Measurements from ENCODE around the gene FAHD2A. TPM values are rescaled to one million over a fixed set of nuclear protein-coding genes. Genes with fewer than 3 reads are reported as not detected.
A peak's percentile ranks its signal among the peaks of the same experiment; 100 is the strongest.
"Not testable (repeated sequence)": the region's sequence is repeated elsewhere in the genome, so short reads cannot be mapped to it uniquely, and the experiment has no call there.

FAHD2A gene
- 100 to 1,000 TPM in 1 of 4 donors, 10 to 100 TPM in 3; 27.5 to 162 (median 58.2) TPM for polyA plus RNA-seq
- long read RNA-seq, donor 1: 0 reads
- long read RNA-seq, donor 2, full-length matches to known transcripts: 4 of 4 reads
- long read RNA-seq, donor 2, partial matches to known transcripts: 0 of 4 reads
- long read RNA-seq, donor 2, other reads (novel, unspliced or antisense): 0 of 4 reads
- long read RNA-seq, donor 3, full-length matches to known transcripts: 2 of 2 reads
- long read RNA-seq, donor 3, partial matches to known transcripts: 0 of 2 reads
- long read RNA-seq, donor 3, other reads (novel, unspliced or antisense): 0 of 2 reads
- long read RNA-seq, donor 4: 0 reads
- long read RNA-seq, donor 5: 0 reads
- long read RNA-seq, donor 6, full-length matches to known transcripts: 8 of 8 reads
- long read RNA-seq, donor 6, partial matches to known transcripts: 0 of 8 reads
- long read RNA-seq, donor 6, other reads (novel, unspliced or antisense): 0 of 8 reads
- long read RNA-seq, donor 7: 0 reads
- long read RNA-seq, donor 8: 0 reads
- long read RNA-seq, donor 9: 0 reads
- long read RNA-seq, donor 10, full-length matches to known transcripts: 5 of 5 reads
- long read RNA-seq, donor 10, partial matches to known transcripts: 0 of 5 reads
- long read RNA-seq, donor 10, other reads (novel, unspliced or antisense): 0 of 5 reads

DNA sequence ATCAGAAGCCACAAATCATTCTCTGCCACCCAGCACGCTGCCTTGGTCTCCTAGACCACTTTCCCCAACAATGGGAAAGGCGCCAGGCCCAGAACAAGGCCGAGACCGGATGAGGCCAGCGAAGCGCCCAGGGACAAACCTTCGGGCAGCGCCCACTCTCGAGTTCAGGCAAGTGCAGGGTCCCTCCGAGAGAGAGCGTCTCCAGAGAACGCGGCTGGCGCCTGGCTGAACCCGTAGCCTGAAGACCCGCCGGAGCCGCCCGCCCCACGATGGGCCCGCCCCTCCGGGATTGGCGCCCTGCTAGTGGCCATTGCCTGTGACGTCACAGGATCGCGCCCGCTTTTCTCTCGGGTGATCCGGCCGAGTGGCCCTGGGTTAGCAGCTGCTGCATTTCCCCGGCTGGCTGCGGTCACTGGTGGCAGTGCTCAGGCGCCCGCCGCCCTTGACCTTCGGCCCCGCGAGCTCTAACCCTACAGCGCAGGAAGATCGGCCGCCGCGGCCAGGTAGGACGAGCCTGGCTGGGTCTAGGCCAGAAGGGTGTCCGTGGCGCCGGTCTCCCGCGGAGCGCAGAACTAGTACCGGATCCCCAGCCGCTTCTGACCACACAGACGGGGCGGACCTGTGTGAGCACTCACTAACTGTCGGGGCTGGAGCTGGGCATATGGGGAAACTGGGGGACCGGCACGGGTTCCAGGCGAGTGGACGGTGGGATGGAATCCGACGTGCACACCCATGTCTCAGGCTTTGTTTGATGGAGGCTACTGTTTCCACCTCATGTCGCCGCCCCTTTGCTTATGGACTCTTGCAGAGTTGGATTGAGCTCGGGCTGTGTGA, at the start of gene FAHD2A:
Gene FAHD2A (plus strand): TSS at position 339 of the 834 bp plus-strand sequence. CDS start 2,851 bp downstream, outside the sequence.
- no peak for FAIRE-seq
- 0% methylated on average over 59 to 64 of the region's 64 CpGs for WGBS, 3 donors
- Histone ChIP-seq H3K27me3 (ENCODE audit: control insufficient read depth in 3 of 3, insufficient read depth in 3 of 3, low read length in 3 of 3) (no peaks in the 10 kb centered on the region), H3K36me3 (ENCODE audit: control insufficient read depth in 3 of 3, insufficient read depth in 2 of 3, low read depth in 1 of 3, low read length in 3 of 3) (peaks cover 0 to 10% (median 0%) of the 10 kb centered on the region in 3 donors), H3K9me3 (ENCODE audit: control insufficient read depth in 2 of 2, insufficient read depth in 1 of 2, low read depth in 1 of 2, low read length in 1 of 2) (no peaks in the 10 kb centered on the region), H3K4me1 (ENCODE audit: control insufficient read depth in 3 of 3, insufficient read depth in 2 of 3, low read depth in 1 of 3, low read length in 2 of 3) (peaks cover 0 to 10% (median 1%) of the 10 kb centered on the region in 3 donors), H3K27ac (ENCODE audit: low read depth in 1 of 3, low read length in 2 of 3) (peak within 1 kb of the TSS; percentile 80 to 85 (median 84)), H3K4me3 (ENCODE audit: low read depth in 1 of 3, low read length in 3 of 3) (peak within 1 kb of the TSS; percentile 65 to 83 (median 70))
- DNase-seq: peak; percentile 97 to 98

- no peaks in the 10 kb centered on the region for H3K9me3 ChIP-seq (ENCODE audit: control insufficient read depth in 2 of 2, insufficient read depth in 1 of 2, low read depth in 1 of 2, low read length in 1 of 2)
- no peak overlapping the region for H3K4me3 ChIP-seq (ENCODE audit: low read depth in 1 of 3, low read length in 3 of 3)
- H3K4me1 ChIP-seq (ENCODE audit: control insufficient read depth in 3 of 3, insufficient read depth in 2 of 3, low read depth in 1 of 3, low read length in 2 of 3): no peaks in the 10 kb centered on the region
- no peaks in the 10 kb centered on the region for H3K36me3 ChIP-seq (ENCODE audit: control insufficient read depth in 3 of 3, insufficient read depth in 2 of 3, low read depth in 1 of 3, low read length in 3 of 3)
- H3K27me3 ChIP-seq (ENCODE audit: control insufficient read depth in 3 of 3, insufficient read depth in 3 of 3, low read length in 3 of 3): peaks cover 0 to 16% (median 0%) of the 10 kb centered on the region in 3 donors
- FAIRE-seq: no peak
- 85 to 90% (median 86%) methylated on average over 10 of the region's 10 CpGs for WGBS, 3 donors
- no peak overlapping the region for H3K27ac ChIP-seq (ENCODE audit: low read depth in 1 of 3, low read length in 2 of 3)
- DNase-seq: no peak
Observed at GRCh38 chr2:95353055-95353575, 49.4 kb upstream of the FAHD2A start.

- FAIRE-seq: no peak
- no peaks in the 10 kb centered on the region for H3K9me3 ChIP-seq (ENCODE audit: control insufficient read depth in 2 of 2, insufficient read depth in 1 of 2, low read depth in 1 of 2, low read length in 1 of 2)
- no peak for DNase-seq
Observed at GRCh38 chr2:95353613-95354468, 48.7 kb upstream of the FAHD2A start.

DNA sequence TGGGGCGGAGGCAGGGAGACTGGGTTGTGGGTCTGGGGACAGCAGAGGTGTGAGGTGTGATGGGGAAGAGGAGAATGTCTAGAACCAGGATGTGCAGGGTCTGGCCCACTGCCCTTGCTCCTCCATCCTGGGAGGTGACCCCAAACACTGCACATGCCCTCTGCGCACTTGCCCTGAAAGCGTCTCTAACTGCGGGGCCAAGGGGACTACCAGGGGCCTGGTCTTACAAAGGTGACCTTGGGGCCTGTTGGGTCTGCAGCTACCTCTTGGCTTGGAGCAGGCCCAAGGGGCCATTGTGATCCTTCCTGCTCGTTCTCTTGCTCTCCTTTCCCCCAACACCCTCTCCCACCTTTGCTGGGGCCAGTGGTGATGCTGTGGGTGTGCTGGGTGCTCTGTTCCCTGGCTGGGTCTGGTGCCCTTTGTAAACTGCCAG, 48.0 kb upstream of the FAHD2A start:
- no peaks in the 10 kb centered on the region for H3K9me3 ChIP-seq (ENCODE audit: control insufficient read depth in 2 of 2, insufficient read depth in 1 of 2, low read depth in 1 of 2, low read length in 1 of 2)
- no peaks in the 10 kb centered on the region for H3K36me3 ChIP-seq (ENCODE audit: control insufficient read depth in 3 of 3, insufficient read depth in 2 of 3, low read depth in 1 of 3, low read length in 3 of 3)
- WGBS, 3 donors: 84 to 95% (median 90%) methylated on average over 3 to 5 of the region's 5 CpGs
- FAIRE-seq: no peak
- H3K27me3 ChIP-seq (ENCODE audit: control insufficient read depth in 3 of 3, insufficient read depth in 3 of 3, low read length in 3 of 3): peaks cover 0 to 11% (median 0%) of the 10 kb centered on the region in 3 donors
- no peak overlapping the region for H3K4me3 ChIP-seq (ENCODE audit: low read depth in 1 of 3, low read length in 3 of 3)
- no peaks in the 10 kb centered on the region for H3K4me1 ChIP-seq (ENCODE audit: control insufficient read depth in 3 of 3, insufficient read depth in 2 of 3, low read depth in 1 of 3, low read length in 2 of 3)
- DNase-seq: no peak
- H3K27ac ChIP-seq (ENCODE audit: low read depth in 1 of 3, low read length in 2 of 3): no peak overlapping the region

More at GRCh38 chr2:95353613-95354468, 48.7 kb upstream of the FAHD2A start:
- Histone ChIP-seq H3K4me1 (ENCODE audit: control insufficient read depth in 3 of 3, insufficient read depth in 2 of 3, low read depth in 1 of 3, low read length in 2 of 3) (no peaks in the 10 kb centered on the region), H3K4me3 (ENCODE audit: low read depth in 1 of 3, low read length in 3 of 3) (no peak overlapping the region), H3K27me3 (ENCODE audit: control insufficient read depth in 3 of 3, insufficient read depth in 3 of 3, low read length in 3 of 3) (peaks cover 0 to 12% (median 0%) of the 10 kb centered on the region in 3 donors), H3K36me3 (ENCODE audit: control insufficient read depth in 3 of 3, insufficient read depth in 2 of 3, low read depth in 1 of 3, low read length in 3 of 3) (no peaks in the 10 kb centered on the region), H3K27ac (ENCODE audit: low read depth in 1 of 3, low read length in 2 of 3) (no peak overlapping the region)
- WGBS, 3 donors: 74 to 80% (median 76%) methylated on average over 22 of the region's 22 CpGs

GRCh38 chr2:95354925-95355324, 47.6 kb upstream of the FAHD2A start:
- Histone ChIP-seq H3K27ac (ENCODE audit: low read depth in 1 of 3, low read length in 2 of 3) (no peak overlapping the region), H3K4me3 (ENCODE audit: low read depth in 1 of 3, low read length in 3 of 3) (no peak overlapping the region), H3K9me3 (ENCODE audit: control insufficient read depth in 2 of 2, insufficient read depth in 1 of 2, low read depth in 1 of 2, low read length in 1 of 2) (no peaks in the 10 kb centered on the region), H3K4me1 (ENCODE audit: control insufficient read depth in 3 of 3, insufficient read depth in 2 of 3, low read depth in 1 of 3, low read length in 2 of 3) (no peaks in the 10 kb centered on the region), H3K27me3 (ENCODE audit: control insufficient read depth in 3 of 3, insufficient read depth in 3 of 3, low read length in 3 of 3) (peaks cover 0 to 6% (median 0%) of the 10 kb centered on the region in 3 donors), H3K36me3 (ENCODE audit: control insufficient read depth in 3 of 3, insufficient read depth in 2 of 3, low read depth in 1 of 3, low read length in 3 of 3) (no peaks in the 10 kb centered on the region)
- WGBS, 3 donors: 89 to 96% (median 96%) methylated on average over 8 of the region's 8 CpGs
- DNase-seq (no peak), FAIRE-seq (no peak)

- not testable (repeated sequence) for FAIRE-seq; H3K4me3 ChIP-seq (ENCODE audit: low read depth in 1 of 3, low read length in 3 of 3); H3K9me3 ChIP-seq (ENCODE audit: control insufficient read depth in 2 of 2, insufficient read depth in 1 of 2, low read depth in 1 of 2, low read length in 1 of 2); H3K27me3 ChIP-seq (ENCODE audit: control insufficient read depth in 3 of 3, insufficient read depth in 3 of 3, low read length in 3 of 3); H3K36me3 ChIP-seq (ENCODE audit: control insufficient read depth in 3 of 3, insufficient read depth in 2 of 3, low read depth in 1 of 3, low read length in 3 of 3); H3K4me1 ChIP-seq (ENCODE audit: control insufficient read depth in 3 of 3, insufficient read depth in 2 of 3, low read depth in 1 of 3, low read length in 2 of 3); DNase-seq; H3K27ac ChIP-seq (ENCODE audit: low read depth in 1 of 3, low read length in 2 of 3)
- 89 to 95% (median 92%) methylated on average over 4 of the region's 5 CpGs for WGBS, 3 donors
Observed at GRCh38 chr2:95355486-95355885, 47.0 kb upstream of the FAHD2A start.

- no peaks in the 10 kb centered on the region for H3K36me3 ChIP-seq (ENCODE audit: control insufficient read depth in 3 of 3, insufficient read depth in 2 of 3, low read depth in 1 of 3, low read length in 3 of 3)
- FAIRE-seq: no peak
- H3K9me3 ChIP-seq (ENCODE audit: control insufficient read depth in 2 of 2, insufficient read depth in 1 of 2, low read depth in 1 of 2, low read length in 1 of 2): no peaks in the 10 kb centered on the region
- peaks cover 0 to 5% (median 0%) of the 10 kb centered on the region in 3 donors for H3K27me3 ChIP-seq (ENCODE audit: control insufficient read depth in 3 of 3, insufficient read depth in 3 of 3, low read length in 3 of 3)
- H3K27ac ChIP-seq (ENCODE audit: low read depth in 1 of 3, low read length in 2 of 3): no peak overlapping the region
- no peak for DNase-seq
- H3K4me1 ChIP-seq (ENCODE audit: control insufficient read depth in 3 of 3, insufficient read depth in 2 of 3, low read depth in 1 of 3, low read length in 2 of 3): no peaks in the 10 kb centered on the region
- no peak overlapping the region for H3K4me3 ChIP-seq (ENCODE audit: low read depth in 1 of 3, low read length in 3 of 3)
- 89 to 98% (median 93%) methylated on average over 12 of the region's 12 CpGs for WGBS, 3 donors
Observed at GRCh38 chr2:95356821-95357700, 45.4 kb upstream of the FAHD2A start.
